IPS-18c (cell line): ENCODE results near the gene ROBO1.
"Not testable (repeated sequence)": the region's sequence is repeated elsewhere in the genome, so short reads cannot be mapped to it uniquely, and the experiment has no call there.

Source experiments
- H3K4me3 ChIP-seq: 2 replicates; pipeline ENCODE4 v1.7.0; 2013; ENCODE audit warnings: low read depth, mild to moderate bottlenecking, low read length, moderate library complexity; ENCODE audit not compliant: insufficient read depth
- H3K9me3 ChIP-seq: one replicate; pipeline ENCODE4 v1.6.1; 2013; ENCODE audit warnings: mild to moderate bottlenecking, low read length, moderate library complexity; ENCODE audit not compliant: control insufficient read depth, insufficient read depth

ROBO1 gene

GRCh38 chr3:78734048-78734637 is 1033.7 kb downstream of the ROBO1 start:
- no peak overlapping the region for H3K4me3 ChIP-seq

GRCh38 chr3:78732893-78733292 is 1034.9 kb downstream of the ROBO1 start:
- Histone ChIP-seq H3K4me3 (no peak overlapping the region), H3K9me3 (no peaks in the 10 kb centered on the region)

More at GRCh38 chr3:78734048-78734637, 1033.7 kb downstream of the ROBO1 start:
- no peaks in the 10 kb centered on the region for H3K9me3 ChIP-seq

GRCh38 chr3:78732471-78732870 is 1035.3 kb downstream of the ROBO1 start:
- Histone ChIP-seq H3K9me3 (no peaks in the 10 kb centered on the region), H3K4me3 (no peak overlapping the region)

- Histone ChIP-seq H3K4me3 (no peak overlapping the region), H3K9me3 (no peaks in the 10 kb centered on the region)
Measured at GRCh38 chr3:78729946-78730345, 1037.9 kb downstream of the ROBO1 start.

- Histone ChIP-seq H3K4me3 (no peak overlapping the region), H3K9me3 (no peaks in the 10 kb centered on the region)
Measured at GRCh38 chr3:78728406-78729145, 1039.2 kb downstream of the ROBO1 start.

- Histone ChIP-seq H3K9me3 (no peaks in the 10 kb centered on the region), H3K4me3 (no peak overlapping the region)
Measured at GRCh38 chr3:78726545-78726944, 1041.3 kb downstream of the ROBO1 start.

- Histone ChIP-seq H3K9me3 (no peaks in the 10 kb centered on the region), H3K4me3 (no peak overlapping the region)
Measured at GRCh38 chr3:78725703-78726246, 1042.0 kb downstream of the ROBO1 start.

GRCh38 chr3:78724859-78725258 is 1042.9 kb downstream of the ROBO1 start:
- Histone ChIP-seq H3K9me3 (no peaks in the 10 kb centered on the region), H3K4me3 (no peak overlapping the region)

GRCh38 chr3:78724364-78724763 is 1043.4 kb downstream of the ROBO1 start:
- not testable (repeated sequence) for H3K4me3 ChIP-seq, H3K9me3 ChIP-seq

- Histone ChIP-seq H3K4me3 (no peak overlapping the region), H3K9me3 (no peaks in the 10 kb centered on the region)
Measured at GRCh38 chr3:78721771-78722543, 1045.8 kb downstream of the ROBO1 start.

- H3K9me3 ChIP-seq, result no peaks in the 10 kb centered on the region
- no peak overlapping the region for H3K4me3 ChIP-seq
Measured at GRCh38 chr3:78718707-78719106, 1049.1 kb downstream of the ROBO1 start.

- Histone ChIP-seq H3K4me3 (no peak overlapping the region), H3K9me3 (no peaks in the 10 kb centered on the region)
Measured at GRCh38 chr3:78717041-78717440, 1050.8 kb downstream of the ROBO1 start.

- Histone ChIP-seq H3K4me3 (no peak overlapping the region), H3K9me3 (no peaks in the 10 kb centered on the region)
Measured at GRCh38 chr3:78712941-78713340, 1054.9 kb downstream of the ROBO1 start.

- Histone ChIP-seq H3K4me3 (no peak overlapping the region), H3K9me3 (no peaks in the 10 kb centered on the region)
Measured at GRCh38 chr3:78712270-78712669, 1055.5 kb downstream of the ROBO1 start.

- Histone ChIP-seq H3K4me3 (no peak overlapping the region), H3K9me3 (no peaks in the 10 kb centered on the region)
Measured at GRCh38 chr3:78708565-78709073, 1059.2 kb downstream of the ROBO1 start.

- no peaks in the 10 kb centered on the region for H3K9me3 ChIP-seq
- no peak overlapping the region for H3K4me3 ChIP-seq
Measured at GRCh38 chr3:78707609-78708008, 1060.2 kb downstream of the ROBO1 start.

GRCh38 chr3:78706906-78707523 is 1060.8 kb downstream of the ROBO1 start:
- no peaks in the 10 kb centered on the region for H3K9me3 ChIP-seq
- H3K4me3 ChIP-seq, result no peak overlapping the region
